OCI-LY3 (cell line): ENCODE results near the gene WASF2.
A peak's percentile ranks its signal among the peaks of the same experiment; 100 is the strongest.
"Not testable (repeated sequence)": the region's sequence is repeated elsewhere in the genome, so short reads cannot be mapped to it uniquely, and the experiment has no call there.

Experiments
- H2AFZ ChIP-seq: fragments of 200-600, 300-600 bp; shearing (Covaris generic); 2 replicates; pipeline ENCODE4 v1.6.0; 2014; ENCODE audit warnings: antibody characterized with exemption, low read depth, low read length
- H3K27ac ChIP-seq: fragments of 200-600, 300-600 bp; sonication (generic); 2 replicates; pipeline ENCODE4 v1.5.1; 2014; ENCODE audit warnings: mild to moderate bottlenecking, low read length, moderate library complexity, mixed read lengths
- H3K27me3 ChIP-seq: fragments of 200-600, 300-600 bp; sonication (generic); 2 replicates; pipeline ENCODE4 v1.6.1; 2014; ENCODE audit warnings: low read depth, low read length, mixed read lengths
- H3K36me3 ChIP-seq: fragments of 200-600, 300-600 bp; sonication (generic); replicated peaks from 2 replicates; pipeline ENCODE3; 2014; ENCODE audit warnings: low read depth, low read length, mixed read lengths
- H3K4me1 ChIP-seq: fragments of 300-600, 200-600 bp; sonication (generic); 2 replicates; pipeline ENCODE4 v1.6.1; 2014; ENCODE audit warnings: low read length, mixed read lengths
- H3K4me2 ChIP-seq: fragments of 200-600, 300-600 bp; sonication (generic); 2 replicates; pipeline ENCODE4 v1.6.1; 2014; ENCODE audit warnings: low read length, mixed read lengths
- H3K4me3 ChIP-seq: fragments of 300-600, 200-600 bp; sonication (generic); 2 replicates; pipeline ENCODE4 v1.5.1; 2014; ENCODE audit warnings: antibody characterized with exemption, mild to moderate bottlenecking, low read length, moderate library complexity
- H3K79me2 ChIP-seq: fragments of 300-600, 200-600 bp; shearing (Covaris generic); 2 replicates; pipeline ENCODE4 v1.6.1; 2014; ENCODE audit warnings: mild to moderate bottlenecking, low read length, mixed read lengths
- H3K9ac ChIP-seq: fragments of 300-600, 200-600 bp; shearing (Covaris generic); 2 replicates; pipeline ENCODE4 v1.6.0; 2014; ENCODE audit warnings: mild to moderate bottlenecking, low read length, moderate library complexity
- H3K9me3 ChIP-seq: fragments of 200-600, 300-600 bp; shearing (Covaris generic); 2 replicates; pipeline ENCODE4 v1.6.1; 2014; ENCODE audit warnings: low read length, mixed read lengths; ENCODE audit not compliant: insufficient read depth
- H4K20me1 ChIP-seq: fragments of 200-600, 300-600 bp; sonication (generic); 2 replicates; pipeline ENCODE4 v1.6.1; 2016; ENCODE audit warnings: low read length, mixed read lengths; ENCODE audit not compliant: insufficient read depth
- EZH2phosphoT487 ChIP-seq: fragments of 200-600 bp; shearing (Covaris generic); IDR thresholded peaks from 2 replicates; pipeline ENCODE4 v1.6.1; 2018; ENCODE audit warnings: antibody characterized with exemption, mixed run types, low read depth
- TF ChIP-seq, protein P1 (sequence below): fragments of 200-600, 300-600 bp; sonication (generic); IDR thresholded peaks from 2 replicates; pipeline ENCODE4 v1.5.1; 2014; ENCODE audit warnings: antibody characterized with exemption, low read length, low read depth

Gene WASF2

GRCh38 chr1:27406362-27406680, 83.6 kb downstream of the WASF2 start:
- Histone ChIP-seq H3K27ac (no peak overlapping the region), H2AFZ (no peak overlapping the region), H3K36me3 (peaks cover 13% of the 10 kb centered on the region), H3K27me3 (no peaks in the 10 kb centered on the region), H3K4me1 (peaks cover 20% of the 10 kb centered on the region), H3K9ac (no peak overlapping the region), H3K4me2 (0 out of 2 replicates have a peak overlapping the region, but pooled peaks have one; percentile 48), H3K79me2 (no peaks in the 10 kb centered on the region), H4K20me1 (no peaks in the 10 kb centered on the region), H3K4me3 (no peak overlapping the region), H3K9me3 (no peaks in the 10 kb centered on the region)
- no peak for TF ChIP-seq EZH2phosphoT487
- TF ChIP-seq, protein P1, sequence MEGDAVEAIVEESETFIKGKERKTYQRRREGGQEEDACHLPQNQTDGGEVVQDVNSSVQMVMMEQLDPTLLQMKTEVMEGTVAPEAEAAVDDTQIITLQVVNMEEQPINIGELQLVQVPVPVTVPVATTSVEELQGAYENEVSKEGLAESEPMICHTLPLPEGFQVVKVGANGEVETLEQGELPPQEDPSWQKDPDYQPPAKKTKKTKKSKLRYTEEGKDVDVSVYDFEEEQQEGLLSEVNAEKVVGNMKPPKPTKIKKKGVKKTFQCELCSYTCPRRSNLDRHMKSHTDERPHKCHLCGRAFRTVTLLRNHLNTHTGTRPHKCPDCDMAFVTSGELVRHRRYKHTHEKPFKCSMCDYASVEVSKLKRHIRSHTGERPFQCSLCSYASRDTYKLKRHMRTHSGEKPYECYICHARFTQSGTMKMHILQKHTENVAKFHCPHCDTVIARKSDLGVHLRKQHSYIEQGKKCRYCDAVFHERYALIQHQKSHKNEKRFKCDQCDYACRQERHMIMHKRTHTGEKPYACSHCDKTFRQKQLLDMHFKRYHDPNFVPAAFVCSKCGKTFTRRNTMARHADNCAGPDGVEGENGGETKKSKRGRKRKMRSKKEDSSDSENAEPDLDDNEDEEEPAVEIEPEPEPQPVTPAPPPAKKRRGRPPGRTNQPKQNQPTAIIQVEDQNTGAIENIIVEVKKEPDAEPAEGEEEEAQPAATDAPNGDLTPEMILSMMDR, result no peak

- H2AFZ ChIP-seq, H3K36me3 ChIP-seq, H3K79me2 ChIP-seq, H3K27ac ChIP-seq, H3K4me2 ChIP-seq, H3K9me3 ChIP-seq, H3K4me3 ChIP-seq, H3K9ac ChIP-seq, H4K20me1 ChIP-seq, H3K27me3 ChIP-seq: not testable (repeated sequence)
- peaks cover 17% of the 10 kb centered on the region for H3K4me1 ChIP-seq
These were observed 84.2 kb downstream of the WASF2 start for GRCh38 chr1:27405598-27406361.

GRCh38 chr1:27405074-27405473, 84.9 kb downstream of the WASF2 start:
- H3K4me1 ChIP-seq, result peaks cover 17% of the 10 kb centered on the region
- H4K20me1 ChIP-seq, result no peaks in the 10 kb centered on the region
- no peak overlapping the region for H3K27ac ChIP-seq
- TF ChIP-seq, protein P1, result no peak
- no peak for TF ChIP-seq EZH2phosphoT487
- no peak overlapping the region for H3K4me3 ChIP-seq
- no peaks in the 10 kb centered on the region for H3K79me2 ChIP-seq
- H2AFZ ChIP-seq, result no peak overlapping the region
- peaks cover 3% of the 10 kb centered on the region for H3K36me3 ChIP-seq
- H3K9me3 ChIP-seq, result no peaks in the 10 kb centered on the region
- no peaks in the 10 kb centered on the region for H3K27me3 ChIP-seq
- H3K9ac ChIP-seq, result no peak overlapping the region
- H3K4me2 ChIP-seq, result no peak overlapping the region

- H3K4me1 ChIP-seq, result peaks cover 17% of the 10 kb centered on the region
- H3K79me2 ChIP-seq, result no peaks in the 10 kb centered on the region
- peaks cover 3% of the 10 kb centered on the region for H3K36me3 ChIP-seq
- H3K4me3 ChIP-seq, result no peak overlapping the region
- H3K27ac ChIP-seq, result no peak overlapping the region
- H3K27me3 ChIP-seq, result no peaks in the 10 kb centered on the region
- TF ChIP-seq, protein P1, result no peak
- TF ChIP-seq EZH2phosphoT487, result no peak
- no peak overlapping the region for H3K9ac ChIP-seq
- H4K20me1 ChIP-seq, result no peaks in the 10 kb centered on the region
- no peaks in the 10 kb centered on the region for H3K9me3 ChIP-seq
- H2AFZ ChIP-seq, result no peak overlapping the region
- H3K4me2 ChIP-seq, result no peak overlapping the region
These were observed 86.0 kb downstream of the WASF2 start for GRCh38 chr1:27403931-27404330.
